HG02840 (cell line): ENCODE data around the gene PJA2.
A peak's percentile ranks its signal among the peaks of the same experiment; 100 is the strongest.

Experiments used
- ATAC-seq: cut with Tn5 transposase; IDR thresholded peaks from one replicate; pipeline ENCODE4 v1.9.1; 2021; ENCODE audit warnings: mild to moderate bottlenecking, moderate library complexity, moderate number of reproducible peaks; ENCODE audit not compliant: unreplicated experiment, low FRiP score

PJA2 gene

GRCh38 chr5:109410389-109411148 is 795 bp upstream of the PJA2 start:
- peak; percentile 21 for ATAC-seq

DNA sequence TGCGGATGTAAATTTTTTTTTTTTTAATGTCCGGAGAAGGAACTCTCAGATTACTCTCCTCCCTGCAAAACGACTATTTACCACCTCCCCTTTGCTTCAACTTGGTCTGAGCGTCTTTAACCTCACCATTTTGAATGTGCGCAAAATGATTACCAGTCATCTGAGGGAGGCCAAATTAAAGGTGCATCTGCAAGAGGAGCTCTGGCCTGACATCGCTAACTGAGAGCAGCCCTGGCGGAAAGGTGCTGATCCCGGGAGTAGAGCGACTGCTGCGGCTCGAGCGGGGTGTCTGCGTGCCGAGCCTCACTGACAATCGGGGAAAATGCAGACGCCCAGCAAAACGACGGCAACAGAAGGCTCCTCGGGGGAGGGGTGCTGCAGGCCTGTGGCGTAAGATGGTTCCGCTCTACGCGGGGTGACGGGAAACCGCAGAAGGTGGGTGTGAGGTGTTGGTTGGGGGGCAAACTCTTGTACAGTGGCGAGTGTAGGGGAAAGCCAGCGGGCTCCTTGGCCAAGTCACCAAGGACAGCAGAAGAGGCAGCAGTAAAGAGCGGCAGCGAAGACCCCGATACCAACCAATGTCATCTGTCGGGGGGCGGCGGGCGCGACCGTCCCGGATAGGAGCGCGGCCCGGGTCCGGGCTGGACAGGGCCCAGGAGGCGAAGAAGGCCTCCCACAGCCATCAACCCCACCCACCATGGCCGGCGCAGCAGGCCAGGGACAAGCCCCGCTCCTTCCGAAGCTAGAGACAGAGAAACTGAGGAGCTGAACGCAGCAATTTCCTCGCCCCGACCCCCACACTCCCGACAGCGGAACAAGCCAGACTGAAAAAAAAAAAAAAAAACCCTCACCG is 557 bp downstream of the PJA2 start:
- ATAC-seq: peak; percentile 25

DNA sequence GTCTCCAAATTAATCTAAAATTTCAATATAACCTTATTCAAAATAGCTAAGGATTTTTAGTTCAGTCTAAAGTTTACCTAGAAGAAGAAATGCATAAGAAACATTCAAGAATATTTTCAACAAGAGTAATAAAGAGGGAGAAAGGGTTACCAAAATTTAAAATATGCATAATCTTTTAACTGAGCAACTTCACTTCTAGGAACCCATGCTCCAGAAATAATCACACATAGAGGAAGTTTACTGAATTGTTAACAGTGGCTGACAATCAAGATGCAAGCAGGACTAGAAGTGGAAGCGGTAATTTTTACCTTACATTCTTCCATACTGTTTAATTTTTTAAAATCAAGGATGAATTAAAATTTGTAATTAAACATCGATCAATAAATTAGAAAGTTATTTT is 1.9 kb downstream of the PJA2 start:
- no peak for ATAC-seq

- ATAC-seq: no peak
These were observed 3.1 kb downstream of the PJA2 start for GRCh38 chr5:109406719-109407118.

DNA sequence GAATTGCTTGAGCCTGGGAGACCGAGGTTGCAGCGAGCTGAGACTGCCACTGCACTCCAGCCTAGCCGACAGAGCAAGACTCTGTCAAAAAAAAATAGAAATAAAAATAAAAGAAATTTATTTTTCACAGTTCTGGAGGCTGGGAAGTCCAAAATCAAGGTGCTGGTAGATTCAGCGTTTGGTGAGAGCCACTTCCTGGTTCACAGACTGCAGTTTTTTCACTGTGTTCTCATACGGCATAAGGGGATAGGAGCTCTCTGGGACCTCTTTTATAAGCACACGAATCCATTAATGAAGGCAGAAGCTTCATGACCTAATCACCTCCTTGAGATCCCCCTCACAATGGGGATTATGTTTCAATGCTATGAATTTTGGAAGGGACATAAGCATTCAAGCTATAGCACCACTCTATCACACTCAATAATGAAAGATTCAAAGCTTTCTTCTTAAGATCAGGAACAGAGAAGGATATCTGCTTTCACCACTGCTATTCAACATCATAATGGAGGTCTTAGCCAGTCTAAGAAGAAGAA is 5.3 kb downstream of the PJA2 start:
- ATAC-seq: no peak

DNA sequence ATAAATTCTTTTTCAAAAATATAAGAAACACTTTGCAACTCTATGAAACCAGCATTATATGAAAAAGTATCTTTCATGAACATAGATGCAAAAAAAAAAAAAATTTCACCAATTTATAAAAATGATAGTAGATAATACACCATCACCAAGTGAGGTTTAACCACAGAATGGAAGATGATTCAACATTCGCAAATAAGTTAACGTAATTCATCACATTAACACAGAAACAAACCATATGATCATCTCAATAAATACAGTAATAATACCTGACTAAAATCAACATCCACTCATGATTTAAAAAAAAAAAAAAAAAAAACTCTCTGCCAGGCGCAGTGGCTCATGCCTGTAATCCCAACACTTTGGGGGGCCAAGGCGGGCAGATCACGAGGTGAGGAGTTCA is 6.3 kb downstream of the PJA2 start:
- no peak for ATAC-seq

- ATAC-seq: no peak
These were observed 10.5 kb downstream of the PJA2 start for GRCh38 chr5:109399092-109399759.

DNA sequence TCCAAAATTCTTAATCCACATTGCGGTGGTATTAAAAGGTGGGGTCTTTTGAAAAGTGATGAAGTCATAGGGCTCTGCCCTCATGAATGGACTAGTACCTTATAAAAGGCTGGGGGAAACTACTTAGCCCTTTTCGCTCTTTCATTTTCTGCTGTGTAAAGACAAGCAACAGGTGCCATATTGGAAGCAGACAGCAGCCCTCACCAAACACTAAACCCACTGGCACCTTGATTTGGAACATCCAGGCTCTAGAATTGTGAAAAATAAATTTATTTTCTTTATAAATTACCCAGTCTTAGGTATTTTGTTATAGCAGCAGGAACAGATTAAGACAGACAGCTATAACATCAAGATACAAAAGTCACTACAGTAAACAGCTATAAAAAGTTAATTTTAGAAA is 12.8 kb downstream of the PJA2 start:
- no peak for ATAC-seq

GRCh38 chr5:109394806-109395205 is 15.0 kb downstream of the PJA2 start:
- no peak for ATAC-seq

- no peak for ATAC-seq
These were observed 19.6 kb downstream of the PJA2 start for GRCh38 chr5:109390188-109390587.

DNA sequence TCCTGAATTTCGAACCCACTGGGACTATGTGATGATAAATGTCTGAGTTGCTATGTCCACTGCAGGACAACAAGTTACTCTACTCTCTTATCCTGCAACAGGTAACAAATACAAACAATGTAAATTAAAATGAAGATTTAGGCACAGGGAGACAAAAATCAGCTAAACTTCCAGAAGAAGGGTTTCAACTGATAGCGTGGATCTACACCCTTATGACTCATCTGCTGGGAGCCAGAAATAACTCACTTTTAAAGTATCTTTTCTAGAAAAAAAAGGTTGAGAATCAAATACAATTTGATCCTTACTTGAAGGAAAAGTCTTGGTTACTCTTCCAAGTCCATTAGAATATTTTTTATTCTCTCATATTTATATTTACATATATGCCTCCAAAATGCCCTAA is 21.4 kb downstream of the PJA2 start:
- no peak for ATAC-seq

- no peak for ATAC-seq
These were observed 22.3 kb downstream of the PJA2 start for GRCh38 chr5:109387408-109387974.

- ATAC-seq: no peak
These were observed 31.7 kb downstream of the PJA2 start for GRCh38 chr5:109378095-109378494.

DNA sequence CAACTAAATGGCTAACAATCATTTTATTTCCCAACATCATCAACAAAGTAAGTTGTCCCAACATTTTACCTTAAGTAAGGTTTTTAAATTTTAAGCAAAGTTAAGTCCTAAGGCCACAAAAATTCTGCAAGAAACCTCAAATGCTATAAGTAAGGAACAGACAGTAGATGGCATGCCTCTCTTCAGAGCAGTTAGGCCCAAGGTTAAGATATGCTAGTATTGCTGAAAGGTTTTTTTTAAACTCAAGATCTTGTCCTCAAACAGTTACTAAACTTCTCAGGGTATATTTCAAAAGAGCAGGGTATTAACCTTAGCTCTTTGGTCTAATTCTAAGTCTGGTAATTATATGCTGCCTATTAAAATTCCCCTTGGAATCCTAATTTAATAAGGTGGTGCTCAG is 35.1 kb downstream of the PJA2 start:
- ATAC-seq: no peak

GRCh38 chr5:109373932-109374331 is 35.8 kb downstream of the PJA2 start:
- no peak for ATAC-seq

GRCh38 chr5:109370343-109370742 is 39.4 kb downstream of the PJA2 start:
- ATAC-seq: no peak

GRCh38 chr5:109365653-109366052 is 44.1 kb downstream of the PJA2 start:
- ATAC-seq: no peak

DNA sequence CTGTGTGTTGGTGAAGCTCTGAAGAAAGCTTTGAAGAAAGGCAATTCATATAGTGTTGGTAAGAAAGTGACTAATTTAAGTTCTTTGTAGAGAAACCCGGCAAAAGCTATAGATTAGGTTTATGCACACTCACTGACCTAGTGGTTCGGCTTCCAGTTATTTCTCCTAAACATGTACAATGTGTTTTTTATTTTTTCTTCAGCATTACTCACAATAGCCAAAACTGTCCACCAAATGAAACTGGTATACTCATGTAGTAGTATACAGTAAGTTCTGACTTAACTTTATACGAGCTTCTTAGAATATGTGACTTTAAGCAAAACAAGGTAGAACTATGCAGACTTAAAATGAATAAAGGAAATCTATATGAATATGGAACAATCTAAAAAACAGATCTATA is 44.8 kb downstream of the PJA2 start:
- ATAC-seq: no peak

DNA sequence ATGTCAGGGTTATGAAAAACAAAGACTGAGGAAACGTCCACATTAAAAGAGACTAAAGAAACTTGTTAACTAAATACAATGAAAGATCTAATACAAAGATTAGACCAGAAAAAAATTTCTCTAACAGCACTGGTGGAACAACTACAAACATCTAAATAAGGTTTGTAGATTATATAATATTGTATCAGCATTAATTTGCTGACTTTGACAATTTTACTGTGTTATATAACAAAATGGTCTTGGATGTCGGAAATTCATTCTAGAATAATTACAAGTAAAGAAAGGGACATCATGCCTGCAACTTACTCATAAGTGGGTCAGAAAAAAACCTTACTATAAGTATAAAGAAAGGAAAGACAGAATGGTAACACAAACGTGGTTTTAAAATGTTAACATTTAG is 50.1 kb downstream of the PJA2 start:
- ATAC-seq: no peak

DNA sequence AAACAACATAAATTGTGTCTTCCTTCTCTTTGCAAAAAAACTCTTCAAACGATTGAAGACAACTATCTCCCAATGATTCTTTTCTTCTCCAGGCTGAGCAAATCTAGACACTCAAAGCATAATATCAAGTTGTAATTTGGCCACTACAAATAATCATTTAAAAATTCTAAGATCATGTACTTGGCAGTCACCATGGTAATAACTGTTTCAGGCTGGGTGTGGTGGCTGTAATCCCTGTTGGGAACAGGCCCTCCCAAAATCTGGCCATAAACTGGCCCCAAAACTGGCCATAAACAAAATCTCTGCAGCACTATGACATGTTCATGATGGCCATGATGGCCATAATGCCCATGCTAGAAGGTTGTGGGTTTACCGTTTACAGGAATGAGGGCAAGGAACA is 52.0 kb downstream of the PJA2 start:
- no peak for ATAC-seq

GRCh38 chr5:109354761-109355160 is 55.0 kb downstream of the PJA2 start:
- ATAC-seq: no peak
